HG02642 (cell line): Measurements from ENCODE around the gene CTNNA1.
"Not testable (repeated sequence)": the region's sequence is repeated elsewhere in the genome, so short reads cannot be mapped to it uniquely, and the experiment has no call there.

Experiments used
- ATAC-seq: cut with Tn5 transposase; IDR thresholded peaks from one replicate; pipeline ENCODE4 v1.9.1; 2021; ENCODE audit warnings: mild to moderate bottlenecking; ENCODE audit not compliant: unreplicated experiment, poor library complexity

Gene CTNNA1

DNA sequence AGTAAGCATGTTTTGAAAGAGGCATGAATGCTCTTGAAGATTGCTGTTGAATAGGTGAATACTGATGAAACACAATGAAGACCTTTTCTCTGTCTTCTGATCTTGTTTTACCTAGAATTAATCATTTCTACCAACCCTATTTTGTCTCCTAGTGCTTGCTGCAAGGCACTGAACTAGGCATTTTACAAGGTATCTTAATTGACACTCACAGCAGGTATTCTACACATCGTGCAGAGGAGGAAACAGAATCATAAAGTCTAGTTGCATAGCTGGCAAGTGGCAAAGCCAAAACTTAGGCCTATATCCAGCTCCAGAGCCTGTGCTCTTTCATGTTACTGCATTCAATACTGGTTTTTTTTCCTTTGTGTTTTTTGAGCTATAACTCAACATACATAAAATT is 50.7 kb downstream of the CTNNA1 start:
- no peak for ATAC-seq

DNA sequence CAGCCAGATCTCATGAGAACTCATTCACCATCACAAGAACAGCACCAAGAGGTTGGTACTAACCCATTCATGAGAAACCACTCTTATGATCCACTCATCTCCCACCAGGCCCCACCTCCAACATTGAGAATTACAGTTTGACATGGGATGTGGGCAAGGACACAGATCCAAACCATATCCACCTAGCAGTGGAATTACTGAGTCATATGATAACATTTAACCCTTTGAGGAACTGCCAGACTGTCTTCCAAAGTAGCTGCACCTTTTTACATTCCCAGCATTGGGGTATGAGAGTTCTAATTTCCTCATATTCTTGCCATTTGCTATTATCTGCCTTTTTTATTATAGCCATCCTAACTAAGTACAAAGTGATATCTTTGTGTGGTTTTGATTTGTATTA is 51.9 kb downstream of the CTNNA1 start:
- no peak for ATAC-seq

- no peak for ATAC-seq
Observed at GRCh38 chr5:138807182-138807581, 54.0 kb downstream of the CTNNA1 start.

- no peak for ATAC-seq
Observed at GRCh38 chr5:138809391-138809790, 56.2 kb downstream of the CTNNA1 start.

DNA sequence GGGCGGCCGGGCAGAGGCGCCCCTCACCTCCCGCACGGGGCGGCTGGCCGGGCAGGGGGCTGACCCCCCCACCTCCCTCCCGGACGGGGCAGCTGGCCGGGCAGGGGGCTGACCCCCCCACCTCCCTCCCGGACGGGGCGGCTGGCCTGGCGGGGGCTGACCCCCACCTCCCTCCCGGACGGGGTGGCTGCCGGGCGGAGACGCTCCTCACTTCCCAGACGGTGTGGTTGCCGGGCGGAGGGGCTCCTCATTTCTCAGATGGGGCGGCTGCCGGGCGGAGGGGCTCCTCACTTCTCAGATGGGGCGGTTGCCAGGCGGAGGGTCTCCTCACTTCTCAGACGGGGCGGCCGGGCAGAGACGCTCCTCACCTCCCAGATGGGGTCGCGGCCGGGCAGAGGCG is 57.6 kb downstream of the CTNNA1 start:
- ATAC-seq = not testable (repeated sequence)

DNA sequence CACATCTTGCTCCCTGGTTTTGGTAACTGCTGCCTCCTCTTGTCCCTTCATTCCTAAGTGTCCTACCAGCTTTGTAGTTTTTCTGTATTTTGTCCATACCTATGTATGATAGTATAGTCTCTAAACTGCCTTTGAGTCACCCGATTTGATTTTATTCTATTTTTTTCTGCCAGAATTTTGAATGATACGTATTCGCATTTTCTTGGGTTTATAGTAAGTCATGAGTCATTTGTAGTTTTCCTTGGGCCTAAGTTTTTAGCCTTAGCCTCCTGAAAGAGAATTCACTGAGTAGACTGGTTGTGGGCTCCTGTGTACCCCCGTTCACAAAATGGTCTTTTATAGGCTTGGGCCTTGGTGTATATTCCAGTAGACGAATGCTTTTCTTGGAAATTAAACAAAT is 62.3 kb downstream of the CTNNA1 start:
- no peak for ATAC-seq

DNA sequence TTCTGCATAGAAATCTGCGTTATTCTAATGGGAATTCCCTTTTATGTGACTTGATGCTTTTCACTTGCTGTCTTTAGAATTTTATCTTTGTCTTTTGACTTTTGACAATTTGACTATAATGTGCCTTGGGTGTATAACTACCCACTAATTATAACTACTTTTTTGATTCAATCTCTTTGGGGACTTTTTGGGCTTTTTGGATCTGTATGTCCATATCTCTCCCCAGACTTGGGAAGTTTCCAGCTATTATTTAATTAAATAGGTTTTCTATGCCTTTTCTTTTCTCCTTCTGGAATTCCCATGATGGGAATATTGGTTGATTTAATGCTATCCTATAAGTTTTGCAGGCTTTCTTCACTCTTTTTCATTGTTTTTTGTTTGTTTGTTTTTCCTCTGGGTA is 64.0 kb downstream of the CTNNA1 start:
- no peak for ATAC-seq

DNA sequence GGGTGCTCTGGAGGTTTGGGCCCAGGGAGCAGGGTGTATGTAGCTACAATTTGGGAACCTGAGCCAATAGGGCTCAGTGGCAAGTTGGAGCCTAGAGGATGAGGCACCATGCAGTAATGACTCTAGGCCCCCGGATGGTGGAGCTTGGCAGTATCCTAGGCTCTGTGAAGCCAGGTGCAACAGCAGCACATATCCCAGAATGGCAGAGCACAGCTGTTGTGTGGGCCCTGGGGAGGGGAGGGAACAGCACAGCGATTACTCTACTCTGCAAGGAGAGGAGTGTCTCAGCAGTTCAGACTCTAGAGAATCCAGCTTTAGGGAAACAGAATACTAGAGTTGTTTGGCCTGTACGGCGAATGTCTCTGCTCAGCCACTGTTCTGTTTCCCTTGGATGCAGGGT is 65.9 kb downstream of the CTNNA1 start:
- no peak for ATAC-seq

DNA sequence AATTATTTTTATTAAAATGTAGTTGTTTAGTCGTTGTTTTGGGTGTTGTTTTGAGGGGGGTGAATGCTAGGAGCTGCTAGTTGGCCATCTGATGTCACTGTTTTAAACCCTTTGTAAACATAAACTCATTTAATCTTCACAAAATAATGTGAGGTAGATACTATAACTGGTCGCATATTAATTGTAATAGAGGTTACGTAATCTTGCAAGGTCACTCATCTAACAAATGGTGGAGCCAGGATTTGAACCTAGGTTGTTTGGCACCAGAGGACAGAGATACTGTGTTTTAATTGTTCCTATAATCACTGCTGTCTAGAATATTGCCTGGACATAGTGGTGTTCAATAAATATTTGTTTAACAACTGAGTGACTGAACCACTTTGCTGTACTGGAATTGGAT is 67.5 kb downstream of the CTNNA1 start:
- no peak for ATAC-seq

DNA sequence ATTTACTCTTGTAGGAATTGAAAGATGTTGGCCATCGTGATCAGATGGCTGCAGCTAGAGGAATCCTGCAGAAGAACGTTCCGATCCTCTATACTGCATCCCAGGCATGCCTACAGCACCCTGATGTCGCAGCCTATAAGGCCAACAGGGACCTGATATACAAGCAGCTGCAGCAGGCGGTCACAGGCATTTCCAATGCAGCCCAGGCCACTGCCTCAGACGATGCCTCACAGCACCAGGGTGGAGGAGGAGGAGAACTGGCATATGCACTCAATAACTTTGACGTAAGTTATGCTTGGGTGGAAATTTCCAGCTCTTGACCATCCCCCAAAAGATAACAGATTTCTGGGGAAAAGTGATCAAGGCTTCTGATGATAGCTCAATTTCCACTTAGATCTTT is 71.3 kb downstream of the CTNNA1 start:
- no peak for ATAC-seq

DNA sequence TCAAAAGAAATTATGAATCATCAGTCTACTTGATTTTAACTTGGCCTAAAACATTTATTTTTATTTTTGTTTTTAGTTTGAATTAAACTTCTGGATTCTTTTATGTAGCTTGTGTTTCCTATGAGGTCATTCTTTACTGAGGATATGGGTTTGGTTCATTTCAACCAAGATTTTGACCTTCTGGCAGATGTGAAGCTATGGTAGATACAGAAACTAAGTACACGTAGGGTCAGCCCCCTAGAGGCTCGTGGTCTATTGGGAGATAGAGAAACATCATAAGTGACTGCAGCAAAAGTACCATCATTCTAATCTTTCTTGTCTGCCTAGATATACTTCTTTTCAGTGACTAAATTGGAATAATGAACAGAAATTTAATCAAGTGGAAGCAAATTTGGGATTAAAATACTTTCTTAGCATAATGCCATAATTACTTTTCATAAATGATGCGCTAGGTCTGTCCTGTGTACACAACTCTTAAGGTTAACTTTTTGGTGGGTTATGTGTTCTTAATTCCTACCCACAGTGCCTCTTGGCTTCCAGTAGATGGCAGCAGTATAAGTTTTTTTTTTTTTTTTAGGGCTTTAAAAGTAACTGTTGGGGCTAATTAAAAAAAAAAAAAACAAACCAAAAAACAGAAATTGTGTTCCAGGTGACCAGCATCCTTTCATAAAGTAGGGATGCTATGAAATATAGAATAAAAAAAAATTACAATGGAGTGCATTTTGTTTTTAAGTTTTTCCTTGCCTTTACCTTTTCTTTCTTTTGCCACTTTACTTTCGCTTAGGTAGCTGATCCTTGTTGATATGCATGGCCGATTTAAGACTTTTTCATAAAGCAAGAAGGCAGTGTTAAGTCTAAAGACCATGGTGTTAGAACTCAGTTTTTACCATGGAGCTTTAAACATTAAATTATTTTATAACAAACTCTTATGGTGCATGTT is 72.0 kb downstream of the CTNNA1 start:
- no peak for ATAC-seq

DNA sequence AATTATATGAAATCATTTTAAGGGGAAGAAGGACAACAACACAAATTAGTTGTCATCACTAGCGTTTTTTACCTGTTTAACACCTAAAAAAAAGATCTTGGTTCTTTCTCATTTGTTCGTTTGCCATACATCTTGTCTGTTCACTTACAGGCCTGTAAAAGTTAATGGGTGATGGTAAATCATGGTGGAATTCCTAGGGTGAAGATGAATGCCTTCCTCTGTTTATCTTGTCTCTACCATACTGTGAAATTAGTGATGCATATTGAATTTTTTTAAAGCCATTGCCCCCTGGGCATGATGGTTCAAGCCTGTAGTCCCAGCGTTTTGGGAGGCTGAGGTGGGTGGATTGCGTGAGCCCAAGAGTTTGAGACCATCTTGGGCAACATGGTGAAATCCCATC is 75.3 kb downstream of the CTNNA1 start:
- no peak for ATAC-seq

DNA sequence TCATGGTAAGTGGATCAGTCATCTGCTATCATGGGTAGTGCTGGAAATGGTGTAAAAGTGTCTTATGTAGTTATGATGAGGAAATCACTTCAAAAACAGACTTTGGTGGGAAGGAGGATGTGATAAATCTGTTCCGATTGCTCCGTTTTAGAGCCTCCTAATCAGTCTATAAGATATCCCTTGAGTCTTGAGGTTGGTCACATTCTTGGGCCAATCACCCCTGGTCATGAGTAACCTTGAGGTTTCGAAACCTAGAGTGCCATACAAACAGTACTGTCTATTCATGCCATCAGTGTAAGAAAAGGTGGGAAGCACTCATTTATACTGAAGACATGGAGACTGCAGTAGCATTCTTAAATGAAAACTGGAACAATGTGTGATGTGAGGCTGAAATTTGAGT is 76.1 kb downstream of the CTNNA1 start:
- ATAC-seq = no peak

DNA sequence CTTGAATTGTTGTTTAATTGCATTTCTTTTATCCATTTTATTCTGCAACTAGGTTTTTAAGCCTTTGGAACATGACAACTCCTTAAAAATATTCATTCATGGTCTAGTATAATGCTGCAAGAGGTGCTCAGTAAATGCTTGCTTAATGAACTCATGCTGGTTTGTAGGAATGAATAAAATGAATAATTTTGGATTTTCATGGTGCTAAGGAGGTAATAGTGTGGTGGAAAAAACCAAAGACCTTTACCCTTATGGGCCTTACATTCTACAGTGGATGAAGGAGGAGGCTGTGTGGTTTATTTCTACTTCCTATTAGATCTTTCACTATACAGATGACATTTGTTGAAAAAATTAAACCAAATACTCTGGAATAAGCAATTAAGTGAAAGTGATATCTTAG is 78.5 kb downstream of the CTNNA1 start:
- ATAC-seq = no peak

DNA sequence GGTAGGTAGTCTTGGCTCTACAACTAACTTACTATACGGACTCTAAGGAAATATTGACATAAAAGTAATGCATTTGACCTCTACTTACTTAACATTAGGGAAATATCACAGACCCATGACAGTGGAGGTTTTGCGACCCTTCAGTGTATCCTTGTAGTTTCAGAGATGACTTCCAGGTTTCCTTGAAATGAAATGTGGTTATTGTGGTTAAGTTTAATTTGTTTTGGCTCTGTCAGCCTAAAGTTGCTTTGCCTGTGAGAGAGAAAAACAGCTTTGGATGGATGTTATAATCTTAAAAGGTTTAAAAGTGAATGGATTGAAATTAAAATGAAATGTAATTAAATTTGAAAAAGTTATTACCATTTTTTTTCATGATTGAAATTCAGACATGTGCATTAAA is 79.0 kb downstream of the CTNNA1 start:
- ATAC-seq = no peak

GRCh38 chr5:138833080-138833479 is 79.9 kb downstream of the CTNNA1 start:
- no peak for ATAC-seq

DNA sequence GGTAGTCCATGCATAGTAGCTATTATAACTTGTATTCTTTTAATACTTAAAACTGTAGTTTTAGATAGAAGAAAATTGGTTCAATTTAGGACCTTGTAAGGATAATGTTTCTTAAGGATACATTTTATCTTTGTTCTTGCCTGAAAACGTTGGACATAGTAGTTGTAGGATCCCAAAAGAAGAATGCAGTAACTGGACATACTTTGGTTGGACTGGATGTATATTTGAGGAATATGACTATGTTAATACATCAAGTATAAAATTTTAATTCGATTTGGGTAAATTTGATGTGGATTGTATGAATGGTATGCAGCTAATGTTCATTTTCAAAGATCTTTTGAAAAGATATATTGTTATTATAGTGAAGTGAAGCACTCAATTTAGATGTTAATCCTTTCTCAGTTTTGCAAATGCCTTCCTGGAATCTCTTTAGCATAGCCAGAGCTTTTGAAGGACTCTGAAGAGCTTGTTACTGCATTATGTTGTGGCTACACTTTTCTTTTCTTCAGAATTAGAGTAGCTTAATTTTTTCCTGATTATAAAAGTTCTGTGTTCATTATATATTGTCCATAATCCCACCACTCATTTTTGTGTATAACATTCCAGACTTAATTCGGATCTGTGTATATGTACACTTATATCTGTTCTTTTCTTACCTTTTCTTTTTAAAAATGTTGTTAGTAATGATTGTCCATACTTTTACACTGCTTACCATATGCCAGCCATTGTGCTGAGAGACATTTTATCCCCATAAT is 80.7 kb downstream of the CTNNA1 start:
- no peak for ATAC-seq

- not testable (repeated sequence) for ATAC-seq
Observed at GRCh38 chr5:138834853-138835252, 81.6 kb downstream of the CTNNA1 start.

- ATAC-seq = no peak
Observed at GRCh38 chr5:138837160-138837559, 83.9 kb downstream of the CTNNA1 start.

DNA sequence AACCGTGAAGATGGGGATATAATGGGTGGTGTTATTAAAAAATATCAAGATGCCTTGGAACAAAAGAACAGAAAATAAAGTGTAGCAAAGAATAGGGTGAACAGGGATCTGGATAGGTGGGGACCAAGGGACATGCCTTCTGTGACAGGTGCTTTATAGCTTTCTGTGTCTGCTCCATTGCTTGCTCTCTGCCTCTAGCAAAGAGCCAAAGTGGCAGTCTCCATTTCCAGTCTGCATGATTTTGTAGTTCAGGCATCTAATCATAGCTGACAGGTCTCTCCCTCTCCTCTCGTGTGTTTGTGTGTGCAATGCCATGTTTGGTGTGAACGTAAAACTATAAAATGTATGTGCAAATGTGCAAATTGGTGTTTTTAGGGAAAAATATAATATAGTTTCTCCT is 86.9 kb downstream of the CTNNA1 start:
- no peak for ATAC-seq

- ATAC-seq = no peak
Observed at GRCh38 chr5:138841531-138841930, 88.3 kb downstream of the CTNNA1 start.
